Hematopoietic multipotent progenitor cell treated with erythropoietin and hydrocortisone succinate and interleukin-3 and kit ligand, for 6 days (in vitro differentiated cells): Measurements from ENCODE around the gene LDB2.
A peak's percentile ranks its signal among the peaks of the same experiment; 100 is the strongest.

ENCODE experiments used
- DNase-seq: peaks from one replicate; pipeline ENCODE4 v3.0.0-alpha.2; 2015

Gene LDB2

DNA sequence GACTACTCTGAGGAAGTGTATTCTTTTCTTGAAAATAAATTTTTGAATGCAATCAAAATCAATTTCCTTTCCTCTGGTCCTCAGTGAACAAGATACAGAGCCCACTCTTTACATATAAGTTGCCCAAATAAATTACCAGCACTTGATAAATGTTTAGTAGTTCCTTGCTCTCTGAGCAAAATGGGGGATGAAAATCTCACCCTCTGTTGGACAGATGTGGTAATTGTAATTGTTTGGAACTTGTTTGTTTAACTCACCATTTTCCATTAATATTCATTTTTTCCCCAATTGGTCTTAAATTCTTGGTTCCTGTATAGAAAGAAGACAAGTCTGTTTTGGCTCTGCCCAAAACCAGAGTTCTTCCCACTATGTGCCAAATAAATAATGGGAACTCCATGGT, 146.3 kb downstream of the LDB2 start:
- DNase-seq = peak; percentile 27

DNA sequence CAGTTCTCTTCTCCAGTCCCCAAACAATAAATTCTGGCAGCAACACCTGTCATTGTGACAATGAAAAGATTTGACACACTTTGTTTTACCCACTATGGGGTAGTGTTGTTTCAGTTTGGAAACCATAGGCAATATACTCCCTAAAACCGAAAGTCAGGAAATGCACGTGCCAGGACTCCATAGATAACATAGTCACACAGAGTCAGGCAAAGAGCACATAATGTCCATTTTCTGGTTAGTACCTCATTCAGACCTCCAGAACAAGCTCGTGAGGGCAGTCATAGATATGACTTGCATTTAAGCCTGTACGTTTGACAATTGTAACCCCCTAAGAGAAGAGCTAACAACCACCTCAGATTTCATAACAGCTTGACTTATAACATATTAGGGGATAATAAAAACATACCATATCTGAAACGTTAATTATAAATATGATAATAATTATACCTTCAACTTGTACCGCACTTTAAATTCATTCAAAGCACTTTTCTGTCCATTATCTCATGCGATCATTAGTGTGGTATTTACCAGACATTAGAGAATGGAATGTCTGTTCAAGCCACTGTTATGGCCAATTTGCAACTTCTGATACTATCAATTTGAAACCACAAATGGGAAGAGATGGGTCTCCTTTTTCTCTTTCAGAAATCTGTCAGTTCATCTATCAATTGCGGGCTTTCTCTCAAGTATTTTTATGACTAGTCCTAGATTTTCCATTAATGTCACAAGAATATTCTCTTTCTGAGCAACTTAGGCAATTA, 147.4 kb downstream of the LDB2 start:
- peak; percentile 14 for DNase-seq

DNA sequence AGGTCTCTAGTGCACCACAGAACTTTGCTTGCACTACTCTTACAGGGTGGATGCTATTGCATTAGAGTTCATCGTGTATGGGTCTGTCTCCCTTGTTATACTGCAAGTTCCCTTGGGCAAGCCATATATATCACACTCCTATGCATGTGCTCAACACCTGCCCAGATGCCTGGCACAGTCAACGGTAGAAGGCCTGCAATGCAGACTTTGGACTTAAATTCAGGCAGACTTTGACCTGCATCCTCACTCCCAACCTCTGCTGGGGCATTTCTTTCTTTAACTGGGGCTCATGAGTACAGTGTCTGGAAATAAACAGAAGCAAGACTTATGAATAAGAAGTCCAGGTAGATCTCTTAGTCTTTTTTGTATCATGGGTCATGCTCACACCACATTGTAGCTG, 148.2 kb downstream of the LDB2 start:
- no peak for DNase-seq

DNA sequence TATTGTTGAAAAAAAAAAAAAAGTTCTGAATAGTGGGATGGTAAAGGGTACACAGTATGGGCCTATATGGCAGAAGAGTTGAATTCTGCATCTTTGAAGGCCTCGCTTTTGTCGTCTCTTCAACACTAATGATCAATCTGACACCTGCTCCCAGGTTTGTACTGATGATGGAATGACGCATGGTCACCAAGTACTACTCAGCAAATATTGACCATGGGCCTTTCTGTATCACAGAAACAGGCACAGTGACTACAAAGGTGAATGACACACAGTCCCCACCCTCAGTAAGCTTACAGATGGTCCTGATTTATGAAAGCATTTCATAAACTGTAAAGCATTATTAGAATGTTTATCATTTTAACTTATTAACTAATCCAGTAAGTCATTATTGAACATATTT, 152.6 kb downstream of the LDB2 start:
- no peak for DNase-seq

DNA sequence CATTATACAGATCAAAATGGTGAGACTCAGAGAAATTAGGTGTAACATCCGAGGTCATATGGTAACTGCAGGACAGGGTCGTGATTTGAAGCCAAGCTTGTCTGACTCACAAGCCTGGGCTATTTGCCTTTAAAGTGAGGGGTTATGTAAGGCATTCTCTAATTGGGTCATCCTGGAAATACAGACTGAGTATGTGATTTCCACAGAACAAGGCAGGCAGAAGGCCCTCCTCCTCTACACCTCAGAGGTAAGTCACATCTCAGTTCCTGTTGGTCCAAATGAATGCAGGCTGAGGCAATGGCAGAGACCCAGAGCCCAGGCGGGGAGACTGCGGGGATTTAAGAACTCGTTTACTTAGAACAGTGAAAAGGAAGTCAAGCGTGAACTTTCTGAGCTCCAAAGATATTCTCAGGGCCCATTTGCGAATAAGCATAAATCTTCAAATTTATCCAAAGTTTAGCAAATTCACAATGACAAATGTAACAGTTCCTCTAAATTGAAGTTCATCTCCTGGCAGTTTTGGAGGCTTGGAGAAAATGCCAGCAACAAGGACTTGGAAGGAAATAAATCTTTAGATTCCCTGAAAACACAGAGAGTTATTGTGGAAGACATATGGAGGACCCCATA, 153.3 kb downstream of the LDB2 start:
- no peak for DNase-seq

DNA sequence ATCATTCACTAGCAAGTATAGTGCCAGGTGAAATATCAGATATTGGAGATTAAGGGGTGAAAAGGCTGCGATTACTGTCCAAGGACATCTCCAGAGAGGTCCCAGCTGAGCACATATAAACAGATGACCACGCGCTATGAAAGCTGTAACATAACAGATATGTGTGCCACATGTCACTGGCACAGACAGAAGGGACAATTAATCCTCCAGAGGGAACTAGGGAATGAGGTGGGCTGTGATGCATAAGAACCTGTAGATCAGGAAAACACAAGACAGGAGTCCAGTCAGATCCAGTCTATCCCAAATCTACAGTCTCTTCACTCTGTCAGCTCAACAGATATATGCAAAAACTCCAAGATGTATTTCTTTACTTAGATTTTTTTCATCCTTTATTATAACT, 157.2 kb downstream of the LDB2 start:
- no peak for DNase-seq

DNA sequence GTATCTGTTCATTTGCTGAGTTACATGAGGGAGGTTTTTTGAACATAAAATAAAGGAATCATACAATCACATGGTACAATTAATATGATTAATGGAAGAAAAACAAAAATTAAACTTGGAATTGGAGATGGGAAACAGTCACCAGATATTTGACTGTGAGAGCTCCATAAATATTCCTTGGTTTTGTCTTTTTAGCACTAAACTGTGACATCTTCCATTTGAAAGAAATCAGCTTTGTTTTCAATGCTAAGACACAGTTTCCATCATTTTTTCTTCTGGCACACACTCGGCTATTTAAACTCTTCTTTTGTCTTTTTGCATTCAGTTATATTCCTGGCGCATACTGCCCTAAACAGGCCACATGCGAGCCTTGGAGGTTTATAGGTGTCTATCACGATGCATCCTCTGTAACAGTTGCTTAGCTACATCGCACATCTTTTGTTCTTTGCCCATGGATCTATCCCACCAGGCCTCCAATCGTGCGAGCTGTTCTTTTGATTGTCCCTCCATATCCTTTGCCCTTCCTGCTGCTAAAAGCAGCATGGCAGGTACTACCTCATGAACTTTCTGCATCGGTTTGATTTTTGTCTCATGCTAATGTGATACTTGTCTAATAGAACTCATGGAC, 158.3 kb downstream of the LDB2 start:
- no peak for DNase-seq

DNA sequence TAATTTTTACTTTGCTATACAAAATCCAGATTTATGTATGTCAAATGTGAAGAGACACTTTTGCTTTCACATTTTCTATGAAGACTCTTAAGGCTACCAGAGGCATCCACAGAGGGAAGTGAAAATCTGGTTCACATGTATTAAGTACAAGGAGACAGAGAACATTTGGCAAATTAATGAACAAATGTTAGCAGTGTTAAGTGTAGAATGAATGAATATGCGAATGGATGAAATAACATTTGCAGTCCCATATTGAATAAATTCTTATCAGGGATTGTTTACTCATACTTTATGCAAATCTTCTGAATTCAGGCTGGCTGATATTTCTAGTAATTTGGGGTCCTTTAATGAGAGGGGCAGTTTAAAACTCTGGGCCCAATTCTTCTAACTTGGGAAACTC, 159.9 kb downstream of the LDB2 start:
- no peak for DNase-seq

DNA sequence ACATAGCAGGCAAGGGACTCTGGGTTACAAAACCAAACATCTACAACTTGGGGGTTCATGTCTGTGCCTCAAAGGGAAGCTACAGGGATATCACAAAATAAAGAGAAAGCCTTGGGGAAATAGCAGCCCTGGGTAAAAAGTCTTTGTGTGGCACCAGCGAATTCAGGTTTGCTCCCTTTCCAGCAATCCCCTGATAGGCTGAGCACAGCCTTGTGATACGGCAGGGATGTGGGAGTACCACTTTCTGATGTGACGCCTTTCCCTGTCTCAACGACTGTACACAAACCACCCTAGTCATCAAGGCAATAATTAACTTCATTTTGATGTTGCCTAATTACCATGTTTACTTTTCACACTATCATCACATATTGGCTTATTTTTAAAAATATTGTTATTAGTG, 164.9 kb downstream of the LDB2 start:
- no peak for DNase-seq

DNA sequence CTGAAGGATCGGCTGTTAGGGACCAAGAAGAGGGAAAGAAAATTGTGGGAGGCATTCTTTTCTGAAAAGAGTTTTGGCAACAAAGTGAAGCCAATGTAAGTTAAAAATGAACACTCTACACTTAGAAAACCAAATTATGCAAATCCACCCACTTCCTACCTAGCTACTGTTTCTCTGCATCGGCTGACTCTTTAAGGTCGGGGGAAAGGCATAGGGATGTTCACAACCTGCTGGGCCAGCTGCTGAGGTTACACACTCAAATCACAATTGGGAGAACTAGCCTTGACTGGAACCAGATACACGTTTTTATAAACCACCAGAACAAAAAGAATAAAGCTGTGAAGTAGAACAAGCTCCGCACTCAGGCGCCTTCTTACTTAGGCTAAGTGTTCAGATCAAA, 165.7 kb downstream of the LDB2 start:
- DNase-seq = no peak

DNA sequence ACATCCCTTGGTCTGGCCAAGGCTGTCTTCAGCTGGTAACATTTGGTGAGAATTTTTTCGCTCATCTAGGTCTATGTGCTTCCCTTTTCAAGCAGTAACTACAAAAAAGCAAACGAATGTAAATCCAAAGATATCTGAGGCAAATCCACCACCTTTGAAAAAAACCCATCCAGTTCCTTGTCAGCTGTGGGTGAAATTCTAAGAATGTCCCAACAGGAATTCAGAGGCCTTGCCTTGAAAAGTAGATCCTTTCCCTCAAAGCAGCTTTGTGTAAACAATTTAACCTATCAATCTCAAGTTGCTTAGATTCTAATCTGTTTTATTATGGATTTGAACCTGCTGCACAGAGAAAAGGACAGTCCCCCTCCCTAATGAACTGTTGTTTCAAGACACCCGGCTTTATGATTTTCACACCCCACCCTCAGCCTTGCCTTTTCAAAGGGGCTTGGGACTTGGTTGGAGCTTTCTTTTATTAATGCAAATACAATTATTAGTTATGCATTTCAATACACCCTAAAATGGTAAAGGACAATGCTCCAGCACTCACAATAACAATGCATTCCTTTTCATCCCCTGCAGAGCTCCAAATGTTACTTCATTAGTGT, 166.6 kb downstream of the LDB2 start:
- no peak for DNase-seq

DNA sequence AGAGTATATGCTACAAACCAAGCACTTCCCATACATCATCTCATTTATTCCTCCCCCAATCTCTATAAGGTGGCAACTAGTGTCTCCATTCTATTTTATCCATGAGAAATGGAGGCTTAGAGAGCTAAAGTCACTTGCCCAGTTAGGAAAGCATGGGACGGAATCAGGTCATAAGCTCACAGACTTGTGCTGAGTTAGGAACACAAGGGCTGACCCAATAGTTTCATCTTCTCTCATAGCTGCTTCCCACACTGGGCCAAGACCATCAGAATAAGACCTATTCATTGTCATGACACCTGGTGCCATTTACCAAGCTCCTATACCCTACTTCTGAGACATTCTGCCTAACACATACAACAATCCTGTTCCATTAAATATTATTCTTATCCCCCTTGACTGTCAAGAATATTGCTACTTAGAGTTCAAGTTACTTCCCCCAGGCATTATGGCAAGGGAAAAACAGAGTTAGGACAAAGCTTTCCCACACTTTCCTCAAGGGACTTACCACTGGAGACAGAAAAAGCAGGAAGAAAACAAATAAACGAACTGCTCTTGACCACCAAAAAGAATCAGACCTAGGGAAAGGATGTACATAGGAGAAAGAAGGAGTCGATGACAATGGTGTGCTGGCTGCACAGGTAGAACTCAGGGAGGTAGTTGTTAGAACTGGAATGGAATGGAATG, 167.8 kb downstream of the LDB2 start:
- no peak for DNase-seq

DNA sequence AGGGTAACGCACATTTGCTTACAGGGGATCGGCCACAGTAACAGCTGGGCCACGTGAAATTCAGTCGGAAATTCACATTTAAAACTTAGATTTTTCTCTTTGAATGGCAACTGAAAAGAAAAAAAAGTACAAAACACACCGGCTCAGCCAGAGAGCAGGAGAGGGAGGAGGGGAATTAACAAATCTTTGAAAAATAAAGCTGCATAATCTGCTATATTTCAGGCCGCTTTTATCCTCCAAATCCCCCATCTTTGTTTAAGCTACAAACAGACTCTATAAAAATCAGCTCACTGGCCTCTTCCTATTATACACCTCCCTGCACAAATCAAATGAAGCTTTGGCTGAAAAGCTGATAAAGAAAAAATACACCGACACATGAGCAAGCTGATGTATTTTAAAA, 169.1 kb downstream of the LDB2 start:
- DNase-seq = no peak

DNA sequence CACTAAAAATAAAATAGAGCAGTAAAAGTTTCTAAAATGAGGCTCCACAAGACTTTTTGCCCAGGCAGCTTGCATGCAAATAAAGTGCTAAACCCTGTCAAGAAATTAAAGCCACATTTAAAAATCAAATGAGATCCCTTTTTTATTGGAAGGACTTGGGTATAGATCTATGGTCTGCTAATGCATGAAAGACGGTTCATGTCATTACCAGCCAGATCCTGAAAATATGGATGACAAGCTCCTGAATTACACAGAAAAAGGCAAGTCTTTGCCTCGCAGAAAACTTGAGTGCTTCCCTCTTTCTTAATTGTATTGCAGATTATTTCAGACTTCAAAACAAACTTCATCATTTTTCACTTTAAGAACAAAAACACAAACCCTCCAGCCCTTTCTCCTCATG, 169.6 kb downstream of the LDB2 start:
- DNase-seq = no peak

DNA sequence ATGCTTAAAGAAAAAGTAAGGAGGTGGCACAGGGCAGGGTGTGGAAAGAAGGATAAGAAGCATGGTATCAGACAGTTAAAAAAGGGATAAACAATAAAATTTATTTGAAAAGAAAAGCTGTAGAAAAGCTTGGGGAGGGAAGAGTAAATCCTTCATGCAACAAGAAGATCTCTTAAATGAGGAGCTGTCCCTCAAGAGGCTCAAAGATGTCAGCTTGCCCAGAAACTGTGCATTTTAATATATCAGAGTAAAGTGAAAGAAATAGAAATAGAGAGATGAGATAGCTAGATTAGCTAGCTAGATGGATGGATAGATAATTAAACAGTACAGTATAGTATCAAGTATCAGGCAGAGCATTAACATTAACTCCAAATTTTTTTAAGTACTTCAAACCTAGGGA, 170.3 kb downstream of the LDB2 start:
- no peak for DNase-seq

DNA sequence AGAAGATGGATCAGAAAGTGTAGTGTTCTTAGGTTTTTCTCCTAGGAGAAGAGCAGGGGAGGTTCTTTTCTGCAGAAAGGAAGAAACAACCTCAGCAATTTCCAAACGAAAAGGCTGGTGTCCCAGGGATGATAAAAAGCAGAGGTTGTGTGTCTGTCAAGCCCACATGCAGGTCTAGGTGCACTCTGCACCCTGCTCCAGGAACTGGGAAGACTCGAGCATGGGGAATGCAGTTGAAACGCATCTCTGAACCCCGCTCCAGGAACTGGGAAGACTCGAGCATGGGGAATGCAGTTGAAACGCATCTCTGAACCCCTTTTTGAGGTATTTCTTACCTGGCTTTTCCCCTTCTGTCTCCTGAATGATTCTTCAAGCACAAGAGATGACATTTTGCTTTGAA, 171.2 kb downstream of the LDB2 start:
- no peak for DNase-seq

DNA sequence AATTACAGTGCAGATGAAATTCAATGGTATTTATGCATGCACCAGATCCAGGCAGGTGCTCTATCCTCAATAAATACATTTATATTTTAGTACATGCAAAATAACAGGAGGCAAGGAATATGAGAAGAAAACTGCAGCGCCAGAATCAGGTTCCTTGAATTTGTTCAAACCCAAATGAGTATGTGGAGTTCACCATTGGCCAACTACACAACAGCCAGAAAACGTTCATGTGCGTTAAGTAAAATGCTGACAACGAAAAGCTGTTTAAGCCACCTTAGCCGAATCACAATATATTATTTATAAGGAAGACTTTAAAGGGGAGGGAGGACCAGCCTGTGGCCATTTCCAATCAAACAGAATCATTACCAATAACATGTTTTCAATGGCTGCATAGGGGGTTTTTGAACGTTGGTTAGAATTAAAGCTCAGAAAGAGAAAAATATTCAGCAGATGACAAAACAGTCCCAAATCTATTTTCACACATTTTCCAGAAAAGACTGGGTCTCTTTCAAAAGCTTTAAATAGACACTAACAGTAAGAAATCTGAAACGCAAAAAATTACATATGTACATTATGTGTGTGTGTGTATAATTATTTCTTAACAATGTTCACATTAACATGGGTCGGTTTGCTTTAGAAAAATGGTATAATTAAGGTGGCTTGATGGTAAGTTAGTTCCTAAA, 171.9 kb downstream of the LDB2 start:
- no peak for DNase-seq

DNA sequence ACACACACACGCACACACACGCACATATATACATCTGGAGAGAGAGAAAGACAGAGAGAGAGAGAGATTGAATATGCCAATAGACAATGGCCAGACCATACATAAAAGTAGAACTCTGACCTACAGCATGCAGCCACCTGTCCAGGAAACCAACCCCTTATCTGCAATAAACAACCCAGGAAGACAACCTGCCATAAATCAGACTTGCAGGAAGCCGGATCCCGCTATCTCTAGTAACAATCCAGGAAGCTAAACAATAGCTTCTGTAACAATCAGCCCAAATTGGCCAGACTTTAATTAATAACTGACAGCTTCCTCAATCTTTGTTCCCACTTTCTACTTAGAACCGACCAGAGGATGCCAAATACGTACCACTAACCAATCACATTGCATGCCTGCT, 173.2 kb downstream of the LDB2 start:
- DNase-seq = no peak

DNA sequence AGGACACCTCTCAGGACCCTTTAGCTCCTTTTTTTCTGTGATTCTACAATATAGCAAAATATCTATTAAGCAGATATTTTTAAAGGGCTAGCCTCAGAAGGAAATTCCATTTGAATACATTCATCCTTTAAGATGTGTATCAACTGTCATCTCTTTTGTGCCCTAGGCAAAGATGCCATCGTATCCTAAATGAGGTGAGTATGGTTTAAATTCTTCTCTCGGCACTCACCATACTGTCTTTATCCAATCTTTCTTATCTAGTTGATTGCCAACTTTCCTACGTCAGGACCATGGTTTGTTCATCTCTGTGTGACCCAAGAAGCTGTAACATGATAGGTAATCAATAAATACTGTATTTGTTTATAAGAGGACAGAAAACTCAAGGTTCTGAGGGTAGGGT, 176.0 kb downstream of the LDB2 start:
- DNase-seq = no peak

DNA sequence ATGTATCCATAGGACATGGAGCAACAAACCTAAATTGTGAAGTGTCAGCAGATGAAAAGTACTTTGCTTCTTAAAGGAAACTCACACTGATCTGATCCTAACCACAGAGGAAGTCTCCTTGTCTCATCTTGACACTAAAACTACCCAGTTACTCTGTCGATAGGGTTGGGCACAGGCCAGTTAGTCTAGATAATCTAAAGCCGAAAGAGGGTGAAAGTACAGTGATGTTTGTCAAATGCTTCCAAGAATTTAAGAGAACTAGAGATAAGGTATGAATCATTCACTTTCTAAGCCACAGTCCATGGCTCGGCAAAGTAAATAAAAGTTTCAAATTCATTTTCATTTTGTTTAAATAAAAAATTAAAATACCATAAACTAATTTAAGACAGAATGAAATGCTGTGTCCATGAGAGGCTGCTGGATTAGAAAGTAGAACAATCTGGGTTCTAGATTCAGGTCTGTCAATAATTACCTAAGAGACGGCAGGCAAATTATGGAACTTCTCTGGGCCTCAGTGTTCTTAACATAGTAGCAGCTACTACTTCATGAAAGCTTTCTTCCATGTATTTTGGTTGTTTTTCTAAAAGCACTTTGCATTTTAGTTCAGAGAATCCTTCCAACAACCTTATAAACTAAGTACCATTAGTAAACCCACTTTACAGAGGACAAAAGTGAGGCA, 176.7 kb downstream of the LDB2 start:
- peak; percentile 93 for DNase-seq

DNA sequence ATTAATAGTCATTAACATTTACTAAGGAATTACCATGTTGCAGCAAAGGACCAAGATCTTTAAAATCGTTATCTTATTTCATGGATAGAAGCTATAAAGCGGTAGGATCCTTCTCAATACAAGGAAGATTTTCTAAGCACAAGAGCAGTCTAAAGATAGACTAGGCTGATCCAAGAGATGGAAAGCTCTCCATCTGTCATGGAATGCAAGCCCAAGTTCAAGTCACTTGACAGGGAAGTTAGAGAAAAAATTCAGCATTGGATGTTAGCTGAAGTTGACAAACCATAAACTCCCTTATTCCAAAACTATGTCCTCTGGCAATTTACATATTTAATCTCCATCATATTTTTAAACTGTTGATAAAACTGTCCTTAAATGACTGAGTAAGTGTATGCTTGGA, 177.7 kb downstream of the LDB2 start:
- no peak for DNase-seq

DNA sequence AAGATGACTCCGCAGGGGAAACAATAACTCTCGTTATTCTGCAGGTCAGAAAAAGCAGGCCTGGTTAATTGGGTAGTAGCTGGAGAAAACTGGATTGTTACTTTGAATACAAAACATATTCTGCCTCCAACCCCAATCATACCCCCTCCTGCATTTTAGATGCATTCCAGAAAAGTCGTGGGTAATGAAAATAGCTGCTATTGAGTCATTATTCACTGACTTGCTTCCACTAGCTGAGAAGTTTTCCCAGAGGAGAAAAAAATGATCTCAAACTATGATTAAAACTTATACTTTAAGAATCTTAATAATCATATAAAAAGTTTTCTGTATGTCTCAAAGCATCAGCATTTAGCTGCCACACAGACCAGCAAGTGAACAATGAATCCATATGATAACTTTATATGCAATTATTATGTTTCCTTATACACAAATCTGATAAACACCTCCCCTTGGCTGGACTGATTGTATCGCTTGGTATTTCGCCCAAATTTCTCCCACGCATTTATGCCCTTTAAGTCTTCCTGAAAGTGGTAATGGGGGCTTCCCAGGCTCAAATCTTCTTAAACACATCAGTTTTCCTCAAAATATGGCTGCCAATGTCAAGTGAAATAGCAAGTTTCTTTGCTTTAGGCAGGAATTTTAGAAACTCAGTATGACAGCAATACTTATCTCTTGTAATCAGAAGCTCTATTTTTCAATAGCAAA, 181.0 kb downstream of the LDB2 start:
- no peak for DNase-seq
